Gastrocnemius medialis (tissue), 4 donors: Measurements from ENCODE around the gene CORO2A. TPM values are rescaled to one million over a fixed set of nuclear protein-coding genes. Genes with fewer than 3 reads are reported as not detected.

Experiments used
- ATAC-seq, 2 donors: fragments of 150-250 bp; one replicate each; pipeline ENCODE4 v1.9.1; 2016
- DNase-seq, 2 donors: peaks; one replicate each; pipeline ENCODE4 v3.0.0-alpha.2; 2019
- H3K27ac ChIP-seq, 4 donors: fragments of 200-600 bp; sonication (generic); 1 replicate in 1 of 4; 2 replicates in 3 of 4; pipeline ENCODE4 v1.5.1; 2016 to 2018; ENCODE audit warnings: mild to moderate bottlenecking in 2 of 4, moderate library complexity in 1 of 4
- H3K27me3 ChIP-seq, 3 donors: fragments of 200-600 bp; sonication (generic) in 2 of 3; 1 replicate in 1 of 3; 2 replicates in 2 of 3; pipeline versions ENCODE4 v1.5.1 to v1.6.0; 2016 to 2019; ENCODE audit warnings: mild to moderate bottlenecking in 1 of 3, moderate library complexity in 1 of 3
- H3K36me3 ChIP-seq, 2 donors: fragments of 200-600 bp; sonication (generic) in 1 of 2; one replicate each; pipeline ENCODE4 v1.5.1; 2017 to 2018
- H3K4me1 ChIP-seq, 2 donors: fragments of 200-600 bp; sonication (generic) in 1 of 2; one replicate each; pipeline ENCODE4 v1.5.1; 2016 to 2017; ENCODE audit warnings: mild to moderate bottlenecking in 2 of 2
- H3K4me3 ChIP-seq, 4 donors: fragments of 200-600 bp; sonication (generic) in 3 of 4; 1 replicate in 1 of 4; 2 replicates in 3 of 4; pipeline ENCODE4 v1.5.1; 2016 to 2019; ENCODE audit warnings: mild to moderate bottlenecking in 2 of 4
- H3K9me3 ChIP-seq, 3 donors: fragments of 200-600 bp; sonication (generic) in 2 of 3; 1 replicate in 1 of 3; 2 replicates in 2 of 3; pipeline ENCODE4 v1.5.1; 2016 to 2019
- POLR2A ChIP-seq, 2 donors: fragments of 450-650 bp; IDR thresholded peaks; one replicate each; pipeline ENCODE4 v1.6.1; 2017; ENCODE audit warnings: antibody characterized with exemption in 2 of 2, mild to moderate bottlenecking in 2 of 2, moderate library complexity in 2 of 2
- in situ Hi-C, 4 donors: fragments of 200-750 bp; cut with MboI; loops; one replicate each; pipeline versions ENCODE4 v1.15.0 to v1.8.0; 2017; ENCODE audit warnings: low sequenced_read_pairs in 4 of 4
- intact Hi-C: fragments of 100-400 bp; cut with DNase I; formaldehyde crosslinking; loops from one replicate; pipeline ENCODE4 v1.15.1; 2023; ENCODE audit warnings: low total_unique reads
- total RNA-seq, 4 donors: library from RNA; depleted of rRNA; stranded (reverse); fragments of >200 nt; gene quantifications; one replicate each; pipeline versions ENCODE4 v1.1.0 to v1.2.3, GENCODE V29; 2016
- TF ChIP-seq, protein P1 (sequence below), 5 experiments: fragments of 450-650 bp in 3 of 5; fragments of 200-600 bp in 2 of 5; sonication (generic) in 2 of 5; IDR thresholded peaks in 4 of 5; conservative IDR thresholded peaks in 1 of 5; 1 replicate in 4 of 5; 2 replicates in 1 of 5; pipeline ENCODE4 v1.5.1; 2016 to 2019; ENCODE audit warnings: antibody characterized with exemption in 5 of 5, mild to moderate bottlenecking in 3 of 5, moderate library complexity in 3 of 5

Gene CORO2A
- total RNA-seq, 4 donors from 2014 or later: 0.05 to 0.42 (median 0.19) TPM

DNA sequence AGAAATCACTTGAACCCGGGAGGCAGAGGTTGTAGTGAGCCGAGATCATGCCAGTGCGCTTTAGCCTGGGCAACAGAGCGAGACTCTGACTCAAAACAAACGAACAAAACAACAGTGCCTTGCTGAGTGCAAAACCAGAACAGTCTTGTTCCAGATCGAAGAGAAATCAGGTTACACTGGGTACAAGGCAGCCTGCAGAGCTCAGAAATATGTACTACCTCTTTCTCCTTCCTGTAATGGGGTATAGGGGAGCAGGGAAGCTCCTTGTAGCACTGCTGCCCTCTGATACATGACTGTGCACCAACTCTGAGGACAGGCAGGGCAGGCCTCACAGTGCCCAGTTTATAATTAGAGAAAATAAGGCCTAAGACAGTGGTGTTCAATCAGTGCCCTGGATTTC lies 38.4 kb upstream of the CORO2A start:
- Histone ChIP-seq H3K9me3 (no peaks in the 10 kb centered on the region), H3K4me3 (no peak overlapping the region), H3K36me3 (peaks cover 0 to 8% of the 10 kb centered on the region in 2 donors), H3K27me3 (no peaks in the 10 kb centered on the region), H3K4me1 (peaks cover 0 to 8% of the 10 kb centered on the region in 2 donors), H3K27ac (no peak overlapping the region)
- TF ChIP-seq, protein P1, sequence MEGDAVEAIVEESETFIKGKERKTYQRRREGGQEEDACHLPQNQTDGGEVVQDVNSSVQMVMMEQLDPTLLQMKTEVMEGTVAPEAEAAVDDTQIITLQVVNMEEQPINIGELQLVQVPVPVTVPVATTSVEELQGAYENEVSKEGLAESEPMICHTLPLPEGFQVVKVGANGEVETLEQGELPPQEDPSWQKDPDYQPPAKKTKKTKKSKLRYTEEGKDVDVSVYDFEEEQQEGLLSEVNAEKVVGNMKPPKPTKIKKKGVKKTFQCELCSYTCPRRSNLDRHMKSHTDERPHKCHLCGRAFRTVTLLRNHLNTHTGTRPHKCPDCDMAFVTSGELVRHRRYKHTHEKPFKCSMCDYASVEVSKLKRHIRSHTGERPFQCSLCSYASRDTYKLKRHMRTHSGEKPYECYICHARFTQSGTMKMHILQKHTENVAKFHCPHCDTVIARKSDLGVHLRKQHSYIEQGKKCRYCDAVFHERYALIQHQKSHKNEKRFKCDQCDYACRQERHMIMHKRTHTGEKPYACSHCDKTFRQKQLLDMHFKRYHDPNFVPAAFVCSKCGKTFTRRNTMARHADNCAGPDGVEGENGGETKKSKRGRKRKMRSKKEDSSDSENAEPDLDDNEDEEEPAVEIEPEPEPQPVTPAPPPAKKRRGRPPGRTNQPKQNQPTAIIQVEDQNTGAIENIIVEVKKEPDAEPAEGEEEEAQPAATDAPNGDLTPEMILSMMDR (IDR thresholded peaks at IDR 0.05 in 4 of 5, conservative IDR thresholded peaks at IDR 0.05 in 1 of 5): no peak
- no peak for ATAC-seq
- intact Hi-C loops (no loop called here), in situ Hi-C loops (no loop called here)
- DNase-seq: no peak

- DNase-seq (no peak), ATAC-seq (no peak)
- no peaks in the 10 kb centered on the region for H3K27me3 ChIP-seq
- TF ChIP-seq, protein P1 (IDR thresholded peaks at IDR 0.05 in 4 of 5, conservative IDR thresholded peaks at IDR 0.05 in 1 of 5): no peak
- no peak for TF ChIP-seq POLR2A (IDR thresholded peaks at IDR 0.05)
- in situ Hi-C loops: no loop called here
- H3K4me1 ChIP-seq: peaks cover 0 to 8% of the 10 kb centered on the region in 2 donors
- H3K4me3 ChIP-seq: no peak overlapping the region
- H3K36me3 ChIP-seq: peaks cover 0 to 8% of the 10 kb centered on the region in 2 donors
- intact Hi-C loops: no loop called here
- no peaks in the 10 kb centered on the region for H3K9me3 ChIP-seq
- H3K27ac ChIP-seq: no peak overlapping the region
Measured at GRCh38 chr9:98230304-98230703, 37.9 kb upstream of the CORO2A start.

- no peaks in the 10 kb centered on the region for H3K27me3 ChIP-seq
- TF ChIP-seq, protein P1 (IDR thresholded peaks at IDR 0.05 in 4 of 5, conservative IDR thresholded peaks at IDR 0.05 in 1 of 5): no peak
- TF ChIP-seq POLR2A (IDR thresholded peaks at IDR 0.05): no peak
- H3K36me3 ChIP-seq: peaks cover 0 to 8% of the 10 kb centered on the region in 2 donors
- H3K4me1 ChIP-seq: peaks cover 0 to 8% of the 10 kb centered on the region in 2 donors
- no peak overlapping the region for H3K4me3 ChIP-seq
- in situ Hi-C loops: no loop called here
- no peaks in the 10 kb centered on the region for H3K9me3 ChIP-seq
- intact Hi-C loops: no loop called here
- DNase-seq: no peak
- H3K27ac ChIP-seq: no peak overlapping the region
- no peak for ATAC-seq
Measured at GRCh38 chr9:98229620-98230019, 37.2 kb upstream of the CORO2A start.

DNA sequence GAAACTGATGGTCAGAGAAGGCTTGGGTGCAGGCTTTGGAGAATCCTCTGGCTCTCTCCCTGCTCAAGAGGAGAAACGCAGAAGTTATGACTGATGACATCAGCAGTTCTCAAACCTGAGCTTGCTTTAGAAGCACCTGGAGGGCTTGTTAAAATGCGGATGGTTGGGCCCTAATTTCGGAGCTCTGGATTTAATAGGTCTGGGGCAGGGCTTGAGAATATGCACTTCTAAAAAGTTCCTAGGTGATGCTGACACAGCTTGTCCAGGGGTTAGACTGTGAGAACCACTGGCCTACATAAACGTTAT lies 36.6 kb upstream of the CORO2A start:
- intact Hi-C loops (no loop called here), in situ Hi-C loops (no loop called here)
- no peak overlapping the region for H3K27ac ChIP-seq
- peaks cover 0 to 8% of the 10 kb centered on the region in 2 donors for H3K4me1 ChIP-seq
- no peaks in the 10 kb centered on the region for H3K9me3 ChIP-seq
- ATAC-seq: no peak
- no peaks in the 10 kb centered on the region for H3K27me3 ChIP-seq
- no peak for TF ChIP-seq POLR2A (IDR thresholded peaks at IDR 0.05)
- TF ChIP-seq, protein P1 (IDR thresholded peaks at IDR 0.05 in 4 of 5, conservative IDR thresholded peaks at IDR 0.05 in 1 of 5): no peak
- no peak overlapping the region for H3K4me3 ChIP-seq
- peaks cover 0 to 8% of the 10 kb centered on the region in 2 donors for H3K36me3 ChIP-seq
- DNase-seq: no peak

DNA sequence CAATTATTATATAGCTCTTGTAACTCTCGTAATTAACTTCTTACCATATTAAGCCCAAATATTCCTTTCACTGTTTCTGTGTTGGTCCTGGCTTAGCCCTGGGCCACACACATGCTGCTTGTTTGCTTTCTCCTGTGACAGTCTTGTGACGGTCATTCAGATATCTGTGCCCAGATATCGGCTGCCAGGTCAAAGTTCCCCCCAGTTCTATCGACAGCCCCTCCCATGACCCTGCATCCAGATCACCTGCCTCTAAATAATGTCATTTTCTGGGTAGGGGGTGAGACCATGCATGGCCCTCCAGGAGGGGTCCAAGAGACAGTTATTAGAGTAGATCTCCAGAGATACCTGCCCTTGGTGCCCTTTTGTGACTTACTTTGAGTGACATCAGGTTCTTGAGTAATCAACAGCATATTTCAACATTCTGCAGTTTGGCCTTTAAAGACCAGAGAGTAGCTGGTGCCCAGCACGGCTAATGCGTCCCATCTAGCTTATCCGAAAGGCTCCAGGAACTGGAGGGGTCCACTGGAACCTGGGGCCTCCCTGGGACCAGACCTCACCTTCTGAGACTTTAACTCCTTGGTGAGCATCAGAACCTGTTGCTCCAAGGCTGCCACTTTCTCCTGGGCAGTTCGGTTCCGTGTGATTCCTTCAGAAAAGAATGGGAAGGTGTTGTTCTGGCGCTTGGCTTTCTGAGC lies 36.1 kb upstream of the CORO2A start:
- DNase-seq (no peak), ATAC-seq (no peak)
- Histone ChIP-seq H3K36me3 (peaks cover 0 to 8% of the 10 kb centered on the region in 2 donors), H3K27me3 (no peaks in the 10 kb centered on the region), H3K9me3 (no peaks in the 10 kb centered on the region), H3K27ac (no peak overlapping the region), H3K4me1 (peaks cover 0 to 8% of the 10 kb centered on the region in 2 donors), H3K4me3 (no peak overlapping the region)
- in situ Hi-C loops (no loop called here), intact Hi-C loops (no loop called here)
- no peak for TF ChIP-seq POLR2A (IDR thresholded peaks at IDR 0.05)
- TF ChIP-seq, protein P1 (IDR thresholded peaks at IDR 0.05 in 4 of 5, conservative IDR thresholded peaks at IDR 0.05 in 1 of 5): no peak
